Measurements from ENCODE around the gene DBT.
"Not testable (repeated sequence)": the region's sequence is repeated elsewhere in the genome, so short reads cannot be mapped to it uniquely, and the experiment has no call there.

Gene DBT

GRCh38 chr1:100250264-100250663, 630 bp upstream of the DBT start:
- no peak for DNase-seq

DNA sequence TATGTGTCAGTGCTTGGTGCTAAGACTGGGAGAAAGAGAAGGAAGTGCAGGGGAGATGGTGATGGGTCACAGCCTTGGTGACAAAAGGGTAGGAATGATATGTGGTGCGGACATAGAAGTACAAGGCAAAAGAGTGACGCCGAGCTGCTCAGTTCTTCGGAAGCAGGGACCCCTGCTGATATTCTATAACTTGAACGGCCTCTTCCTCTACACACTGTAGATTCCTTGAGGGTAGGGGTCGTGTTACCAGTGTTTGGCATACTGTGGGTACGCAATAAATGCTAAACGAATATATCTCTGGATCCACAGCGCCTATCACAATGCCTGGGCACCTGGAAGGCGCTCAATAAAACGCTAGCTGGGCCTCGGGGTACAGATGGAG, 488 bp downstream of the DBT start:
- no peak for DNase-seq

- DNase-seq = no peak
Measured at GRCh38 chr1:100246738-100247137, 2.9 kb downstream of the DBT start.

DNA sequence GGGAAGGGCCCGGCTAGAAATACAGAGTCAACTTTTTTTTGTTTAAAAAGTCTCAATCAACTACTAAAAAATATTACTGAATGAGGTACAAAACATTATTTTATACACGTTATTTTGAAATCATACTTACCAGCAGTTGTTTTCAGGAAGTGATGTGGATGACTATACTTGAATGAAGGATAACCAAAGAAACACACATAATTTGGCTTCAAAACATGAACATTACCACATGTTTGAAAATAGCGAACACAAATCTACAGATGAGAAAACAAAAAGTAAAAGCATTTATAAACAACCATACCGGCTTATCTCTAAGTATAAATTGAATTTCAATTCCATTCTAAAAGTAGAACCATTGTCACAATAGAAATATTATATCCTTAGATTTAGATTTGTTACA, 9.0 kb downstream of the DBT start:
- DNase-seq = no peak

- no peak for DNase-seq
Measured at GRCh38 chr1:100239961-100240360, 9.7 kb downstream of the DBT start.

DNA sequence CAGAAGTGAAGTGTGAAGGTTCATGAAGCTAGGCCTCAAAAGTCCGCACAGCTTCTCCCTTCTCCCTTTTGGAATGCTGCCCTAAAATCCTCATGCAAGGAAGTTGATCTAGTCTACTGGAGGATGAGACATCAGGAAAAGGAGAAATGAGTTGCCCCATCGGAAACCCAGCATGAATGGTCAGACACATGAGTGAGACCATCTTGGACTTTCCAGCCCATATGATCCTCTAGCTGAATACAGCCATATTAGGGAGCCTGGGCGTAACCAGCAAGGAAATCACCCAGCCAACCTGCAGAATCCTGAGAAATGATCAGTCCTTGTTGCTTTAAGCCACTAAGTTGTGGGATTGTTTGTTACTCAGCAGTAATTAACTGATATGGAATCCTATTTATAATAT, 12.5 kb downstream of the DBT start:
- no peak for DNase-seq

DNA sequence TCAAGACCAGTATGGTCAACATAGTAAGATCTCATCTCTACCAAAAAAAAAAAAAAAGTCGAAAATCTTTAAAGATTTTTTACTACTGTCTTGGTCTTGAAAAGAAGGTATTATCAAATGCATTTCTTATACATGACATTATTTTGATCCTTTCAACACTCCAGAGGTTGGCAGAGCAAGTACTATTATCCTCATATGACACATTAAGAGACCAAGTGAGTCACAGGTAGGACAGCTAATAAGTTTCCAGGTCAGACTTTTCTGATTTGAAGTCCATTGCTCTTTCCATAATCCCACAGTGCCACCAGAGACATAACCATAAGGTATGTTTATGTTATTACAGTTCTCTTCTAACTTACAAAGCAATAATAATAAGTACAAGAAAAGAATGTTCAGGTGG, 15.2 kb downstream of the DBT start:
- DNase-seq = no peak

- not testable (repeated sequence) for DNase-seq
Measured at GRCh38 chr1:100233566-100233965, 16.1 kb downstream of the DBT start.

GRCh38 chr1:100232156-100232555, 17.5 kb downstream of the DBT start:
- DNase-seq = no peak

DNA sequence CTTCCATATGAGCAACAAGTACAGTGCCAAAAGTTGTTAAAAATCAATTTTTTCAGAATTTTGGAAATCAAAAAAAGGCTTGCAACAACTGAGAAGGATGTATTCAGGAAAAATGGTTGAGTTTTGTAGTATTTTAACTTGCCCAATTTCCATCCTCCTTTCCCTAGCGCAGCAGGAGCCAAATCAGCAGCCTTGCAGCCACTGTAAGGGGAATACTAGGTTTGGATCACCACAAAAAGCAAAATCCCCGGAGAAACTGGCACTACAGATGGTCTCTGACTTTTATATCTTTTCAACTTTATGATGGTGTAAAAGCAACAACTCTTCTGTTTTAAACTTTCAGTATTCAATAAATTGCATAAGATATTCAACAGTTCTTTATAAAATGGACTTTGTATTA, 17.9 kb downstream of the DBT start:
- DNase-seq = no peak

GRCh38 chr1:100230765-100231164, 18.9 kb downstream of the DBT start:
- no peak for DNase-seq

GRCh38 chr1:100229681-100230443, 19.8 kb downstream of the DBT start:
- no peak for DNase-seq

GRCh38 chr1:100222428-100222827, 27.2 kb downstream of the DBT start:
- no peak for DNase-seq

DNA sequence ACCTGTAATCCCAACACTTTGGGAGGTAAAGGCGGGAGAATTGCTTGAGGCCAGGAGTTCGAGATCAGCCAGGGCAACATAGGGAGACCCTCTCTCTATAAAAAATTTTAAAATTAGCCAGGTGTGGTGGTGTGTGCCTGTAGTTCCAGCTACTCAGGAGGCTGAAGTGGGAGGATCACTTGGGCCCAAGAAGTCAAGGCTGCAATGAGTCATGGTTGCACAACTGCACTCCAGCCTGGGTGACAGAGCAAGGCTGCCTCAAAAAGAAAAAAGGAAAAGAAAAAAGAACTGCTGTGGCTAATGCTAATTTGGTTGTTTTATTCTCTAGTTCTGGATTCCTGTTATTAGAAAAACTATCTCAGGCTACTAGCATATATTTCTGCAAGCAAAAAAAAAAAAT, 29.8 kb downstream of the DBT start:
- DNase-seq = peak in 1 of 2 experiments; percentile 22

- DNase-seq = no peak
Measured at GRCh38 chr1:100219457-100219856, 30.2 kb downstream of the DBT start.

GRCh38 chr1:100217834-100218233, 31.8 kb downstream of the DBT start:
- no peak for DNase-seq

DNA sequence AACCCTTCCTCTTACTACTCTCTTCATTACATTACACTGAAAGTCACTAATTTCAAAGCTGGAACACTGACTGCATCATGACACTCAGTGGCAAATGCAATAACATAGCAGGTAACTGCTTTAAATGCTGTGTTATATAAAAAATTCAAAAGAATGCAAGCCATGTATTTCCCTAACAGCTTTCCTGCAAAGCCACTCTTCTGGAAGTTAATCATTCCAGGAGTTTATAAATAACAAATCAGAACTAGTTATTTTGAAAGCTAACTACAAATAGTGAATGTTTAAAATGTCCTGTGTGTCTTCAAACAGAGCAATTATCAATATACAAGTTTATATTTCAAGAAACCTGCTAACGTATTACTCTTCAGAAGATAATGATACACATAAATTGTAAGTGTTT, 34.5 kb downstream of the DBT start:
- DNase-seq = no peak

DNA sequence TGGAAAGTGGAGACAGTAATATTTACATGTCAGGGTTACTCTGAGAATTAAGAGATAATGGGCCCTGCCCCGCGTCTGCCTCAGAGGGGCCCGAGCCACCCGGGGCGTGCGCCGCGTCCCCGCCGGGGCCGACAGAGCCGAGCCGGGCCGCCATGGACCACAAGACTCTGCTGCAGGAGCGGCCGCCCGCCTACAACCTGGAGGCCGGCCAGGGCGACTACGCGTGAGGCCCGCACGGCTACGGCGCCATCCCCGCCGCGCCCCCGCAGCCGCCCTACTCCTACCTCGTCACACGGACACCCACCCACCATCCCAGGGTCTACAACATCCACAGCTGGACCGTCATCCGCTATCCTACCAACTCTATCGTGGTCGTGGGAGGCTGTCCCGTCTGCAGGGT, 36.5 kb downstream of the DBT start:
- DNase-seq = no peak

DNA sequence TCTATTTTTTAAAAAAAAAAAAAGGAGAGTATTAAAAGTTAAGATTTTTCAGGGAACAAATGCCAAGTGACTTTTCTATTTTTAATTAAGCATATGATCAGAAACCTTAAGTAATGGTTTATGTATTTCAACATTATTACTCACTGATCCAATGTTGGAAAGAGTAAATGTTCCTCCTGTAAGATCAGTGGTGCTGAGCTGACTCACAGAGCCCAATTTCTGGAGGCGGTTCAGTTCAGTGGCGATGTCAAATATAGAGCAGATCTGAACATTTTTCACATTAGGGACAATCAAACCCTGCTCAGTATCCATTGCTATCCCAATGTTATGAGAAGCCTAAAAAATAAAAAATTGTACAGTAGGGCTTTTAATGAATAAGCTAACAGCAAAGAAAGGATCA, 43.3 kb downstream of the DBT start:
- no peak for DNase-seq

DNA sequence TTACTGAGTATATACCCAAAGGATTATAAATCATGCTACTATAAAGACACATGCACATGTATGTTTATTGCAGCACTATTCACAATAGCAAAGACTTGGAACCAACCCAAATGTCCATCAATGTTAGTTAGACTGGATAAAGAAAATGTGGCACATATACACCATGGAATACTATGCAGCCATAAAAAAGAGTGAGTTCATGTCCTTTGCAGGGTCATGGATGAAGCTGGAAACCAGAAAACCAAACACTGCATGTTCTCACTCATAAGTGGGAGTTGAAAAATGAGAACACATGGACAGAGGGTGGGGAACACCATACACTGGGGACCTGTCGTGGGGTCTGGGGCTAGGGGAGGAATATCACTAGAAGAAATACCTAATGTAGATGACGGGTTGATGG, 44.0 kb downstream of the DBT start:
- not testable (repeated sequence) for DNase-seq

DNA sequence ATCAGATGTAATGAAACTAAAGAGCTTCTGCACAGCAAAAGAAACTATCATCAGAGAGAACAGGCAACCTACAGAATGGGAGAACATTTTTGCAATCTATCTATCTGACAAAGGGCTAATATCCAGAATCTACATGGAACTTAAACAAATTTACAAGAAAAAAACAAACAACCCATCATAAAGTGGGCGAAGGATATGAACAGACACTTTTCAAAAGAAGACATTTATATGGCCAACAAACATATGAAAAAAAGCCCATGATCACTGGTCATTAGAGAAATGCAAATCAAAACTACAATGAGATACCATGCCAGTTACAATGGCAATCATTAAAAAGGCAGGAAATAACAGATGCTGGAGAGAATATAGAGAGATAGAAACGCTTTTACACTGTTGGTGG, 44.5 kb downstream of the DBT start:
- not testable (repeated sequence) for DNase-seq

- DNase-seq = not testable (repeated sequence)
Measured at GRCh38 chr1:100202703-100203102, 46.9 kb downstream of the DBT start.

DNA sequence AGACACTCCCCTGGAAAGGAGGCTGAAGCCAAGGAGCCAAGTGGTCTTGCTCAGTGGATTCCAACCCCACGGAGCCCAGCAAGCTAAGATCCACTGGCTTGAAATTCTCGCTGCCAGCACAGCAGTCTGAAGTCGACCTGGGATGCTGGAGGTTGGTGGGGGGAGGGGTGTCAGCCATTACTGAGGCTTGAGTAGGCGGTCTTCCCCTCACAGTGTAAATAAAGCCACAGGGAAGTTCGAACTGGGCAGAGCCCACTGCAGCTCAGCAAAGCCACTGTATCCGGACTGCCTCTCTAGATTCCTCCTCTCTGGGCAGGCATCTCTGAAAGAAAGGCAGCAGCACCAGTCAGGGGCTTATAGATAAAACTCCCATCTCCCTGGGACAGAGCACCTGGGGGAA, 49.6 kb downstream of the DBT start:
- not testable (repeated sequence) for DNase-seq

GRCh38 chr1:100198596-100198995, 51.0 kb downstream of the DBT start:
- no peak for DNase-seq

DNA sequence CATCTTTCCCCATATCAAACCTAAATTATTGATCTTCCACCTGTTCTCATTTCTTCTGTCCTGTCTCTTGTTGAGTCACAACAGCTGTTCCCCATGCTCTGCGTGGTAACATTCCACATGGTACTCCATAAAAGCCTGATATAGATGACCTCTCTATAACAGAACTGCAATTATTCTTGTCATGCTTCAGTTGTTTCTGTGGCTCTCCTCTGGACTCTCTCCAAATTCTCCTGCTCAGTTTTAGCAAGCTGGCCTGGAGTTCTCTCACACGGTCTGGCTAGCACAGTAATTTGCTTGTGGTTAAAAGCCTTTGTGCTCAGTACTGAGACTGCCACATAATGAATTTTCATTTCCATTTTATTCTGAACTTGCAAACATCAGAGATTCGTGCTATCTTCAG, 61.0 kb downstream of the DBT start:
- DNase-seq = no peak
